Ramos (cell line): ENCODE measurements around the gene MAMSTR.

Source experiments
- in situ Hi-C: fragments of 300-500 bp; cut with MboI; formaldehyde crosslinking; loops from one replicate; pipeline ENCODE4 v1.14.3; 2022; ENCODE audit warnings: low sequenced_read_pairs; ENCODE audit not compliant: unreplicated experiment

MAMSTR gene

DNA sequence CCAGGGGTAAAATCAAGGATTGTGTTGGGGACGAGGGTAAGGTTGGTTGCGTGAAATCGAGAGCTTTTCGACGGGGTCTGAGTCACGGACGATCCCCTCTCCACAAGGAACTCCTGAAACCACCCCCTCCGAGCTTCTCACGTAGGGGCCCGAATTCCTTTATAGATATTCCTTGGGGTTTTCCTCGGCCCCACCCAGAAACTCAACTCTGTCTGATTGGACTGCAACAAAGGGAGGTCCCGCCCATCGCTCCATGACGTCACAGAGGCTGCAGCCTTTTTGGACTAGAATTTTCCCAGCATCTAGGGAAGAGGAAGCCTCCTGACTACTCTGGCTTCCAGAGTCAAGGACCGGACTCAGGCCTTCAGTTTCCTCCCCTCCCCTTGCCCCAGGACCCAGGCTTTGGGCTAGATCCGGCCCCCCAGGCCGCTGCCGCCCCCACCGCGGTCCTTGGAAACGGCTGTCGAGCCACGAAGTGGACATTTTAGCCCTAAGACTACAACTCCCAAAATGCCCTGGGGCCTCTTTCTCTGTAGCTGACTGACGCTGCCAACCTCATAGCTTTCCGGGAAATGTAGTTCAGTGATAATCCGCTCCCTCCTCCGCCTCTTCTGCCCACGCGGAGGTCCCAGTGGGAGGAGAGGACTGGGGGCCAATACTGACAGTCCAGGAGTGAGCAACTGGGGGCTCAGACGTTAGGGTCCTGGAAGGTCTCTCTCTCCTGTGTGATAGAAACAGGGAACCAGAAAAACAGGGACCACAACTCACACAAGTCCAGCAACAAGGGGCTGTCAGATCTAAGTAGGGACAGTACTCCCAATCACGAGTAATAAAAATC, 27.4 kb upstream of the MAMSTR start, which contains the start of gene IZUMO1:
IZUMO1 (minus strand) TSS at position 172 of the 838 bp plus-strand sequence. CDS start 1,050 bp downstream, outside the sequence.
- in situ Hi-C loops, result no loop called here

DNA sequence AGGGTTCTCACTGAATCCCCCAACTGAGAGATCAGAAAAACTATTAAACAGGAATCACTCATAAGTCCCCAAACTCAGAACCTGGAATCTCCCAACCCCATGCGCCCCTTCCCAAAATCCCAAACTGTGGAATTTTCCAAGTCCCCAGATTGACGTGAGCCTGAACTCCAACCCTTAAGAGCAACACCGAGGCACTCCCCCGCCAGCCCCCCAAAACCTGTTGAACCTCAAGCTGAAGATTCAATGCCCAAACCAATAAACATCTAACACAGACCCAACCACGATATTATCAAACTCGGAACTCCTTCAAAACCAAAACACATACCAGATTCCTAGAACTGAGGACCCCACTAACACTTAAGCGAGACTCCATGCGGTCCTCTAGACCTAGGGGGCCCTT, 26.6 kb upstream of the MAMSTR start:
- in situ Hi-C loops, result no loop called here

DNA sequence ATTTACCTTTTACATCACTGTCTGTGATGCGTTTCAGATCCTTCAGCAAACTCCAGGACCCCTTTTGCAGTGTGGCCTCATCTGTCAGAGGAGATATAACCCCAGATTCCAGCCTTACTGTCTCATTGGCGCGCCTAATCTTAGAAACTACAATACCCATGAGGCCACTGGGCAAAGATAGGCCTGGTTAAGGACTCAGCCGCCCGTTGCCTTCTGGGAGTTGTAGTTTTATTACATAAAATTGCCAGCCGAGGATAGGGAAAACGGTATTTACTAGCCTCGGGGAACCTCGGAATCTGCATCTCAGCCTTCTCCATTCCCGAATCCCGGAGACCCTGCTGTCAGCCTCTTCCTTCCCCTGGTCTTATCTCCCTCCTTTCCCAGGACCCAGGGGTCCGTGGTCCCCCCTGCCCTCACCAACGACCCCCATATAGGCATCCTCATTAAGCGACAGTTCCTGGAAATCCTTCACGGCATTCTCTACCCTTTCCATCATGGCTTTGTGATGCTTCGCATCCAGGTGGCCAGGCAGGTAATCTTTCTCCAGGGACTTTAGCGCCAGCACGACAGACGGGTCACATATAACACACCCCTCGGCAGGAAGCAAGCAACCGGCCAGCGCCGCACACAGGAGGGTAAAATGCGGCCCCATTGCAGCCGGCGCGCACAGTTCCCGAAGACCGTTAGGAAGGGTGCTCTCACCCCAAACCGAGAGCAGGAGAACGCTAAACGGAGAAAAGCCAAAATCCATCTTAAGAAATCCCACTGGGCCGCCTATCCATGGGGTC, 25.9 kb upstream of the MAMSTR start:
- in situ Hi-C loops, result no loop called here

DNA sequence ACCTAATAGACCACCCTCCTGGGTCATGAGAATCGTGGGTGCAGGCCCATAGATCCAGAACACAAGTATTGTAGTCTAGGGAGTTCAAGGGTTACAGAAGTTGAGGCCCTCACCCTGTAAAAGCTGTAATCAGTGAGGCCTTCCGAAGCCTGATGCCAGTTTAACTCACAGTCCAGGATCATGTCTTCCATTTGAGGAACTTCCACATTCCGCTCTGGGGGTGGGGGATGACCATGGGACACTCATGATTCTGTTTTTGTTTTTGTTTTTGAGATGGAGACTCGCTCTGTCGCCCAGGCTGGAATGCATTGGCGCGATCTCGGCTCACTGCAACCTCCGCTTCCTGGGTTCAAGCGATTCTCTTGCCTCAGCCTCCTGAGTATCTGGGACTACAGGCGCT, 22.6 kb upstream of the MAMSTR start:
- in situ Hi-C loops, result no loop called here

DNA sequence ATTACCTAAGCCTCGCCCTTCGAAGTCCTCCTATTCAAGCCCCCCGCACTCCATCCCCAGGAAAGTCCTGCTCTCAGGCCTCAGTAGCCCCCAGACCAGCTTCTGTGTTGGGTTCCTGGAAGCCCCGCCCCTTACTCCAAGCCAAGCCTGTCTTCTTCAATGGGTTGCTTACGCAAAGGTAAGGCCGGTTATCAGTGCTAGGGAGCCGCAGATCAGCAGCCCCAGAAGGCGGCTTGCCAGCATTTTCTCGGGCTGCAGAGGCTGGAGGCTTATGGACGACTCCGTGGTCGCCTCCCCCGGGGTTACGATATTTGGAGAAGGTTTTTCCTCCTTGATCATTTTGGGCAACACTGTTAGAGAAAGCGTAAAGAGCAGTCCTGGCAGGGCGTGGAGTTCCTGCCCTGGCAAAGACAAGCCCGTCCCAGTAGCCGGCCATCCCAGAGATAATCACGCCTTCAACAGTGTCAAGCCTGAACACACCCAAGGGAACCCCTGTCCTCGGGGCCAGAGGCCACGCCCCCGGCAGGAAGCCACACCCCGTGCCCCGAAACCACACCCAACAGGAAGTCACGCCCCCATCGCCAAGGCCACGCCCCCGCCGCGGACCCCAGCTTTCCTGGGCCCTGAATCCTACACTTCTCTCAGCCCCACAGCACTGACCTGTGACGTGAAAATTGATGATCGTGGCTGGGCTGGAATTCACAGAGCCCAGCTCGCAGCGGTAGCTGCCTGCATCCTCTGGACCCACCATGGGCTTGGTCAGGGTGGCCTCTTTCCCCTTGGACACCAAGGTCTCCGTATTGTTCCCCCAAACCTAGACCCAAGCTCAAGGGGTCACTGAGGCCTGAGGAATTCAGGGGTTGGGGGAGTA, 21.8 kb upstream of the MAMSTR start:
- in situ Hi-C loops, result no loop called here

DNA sequence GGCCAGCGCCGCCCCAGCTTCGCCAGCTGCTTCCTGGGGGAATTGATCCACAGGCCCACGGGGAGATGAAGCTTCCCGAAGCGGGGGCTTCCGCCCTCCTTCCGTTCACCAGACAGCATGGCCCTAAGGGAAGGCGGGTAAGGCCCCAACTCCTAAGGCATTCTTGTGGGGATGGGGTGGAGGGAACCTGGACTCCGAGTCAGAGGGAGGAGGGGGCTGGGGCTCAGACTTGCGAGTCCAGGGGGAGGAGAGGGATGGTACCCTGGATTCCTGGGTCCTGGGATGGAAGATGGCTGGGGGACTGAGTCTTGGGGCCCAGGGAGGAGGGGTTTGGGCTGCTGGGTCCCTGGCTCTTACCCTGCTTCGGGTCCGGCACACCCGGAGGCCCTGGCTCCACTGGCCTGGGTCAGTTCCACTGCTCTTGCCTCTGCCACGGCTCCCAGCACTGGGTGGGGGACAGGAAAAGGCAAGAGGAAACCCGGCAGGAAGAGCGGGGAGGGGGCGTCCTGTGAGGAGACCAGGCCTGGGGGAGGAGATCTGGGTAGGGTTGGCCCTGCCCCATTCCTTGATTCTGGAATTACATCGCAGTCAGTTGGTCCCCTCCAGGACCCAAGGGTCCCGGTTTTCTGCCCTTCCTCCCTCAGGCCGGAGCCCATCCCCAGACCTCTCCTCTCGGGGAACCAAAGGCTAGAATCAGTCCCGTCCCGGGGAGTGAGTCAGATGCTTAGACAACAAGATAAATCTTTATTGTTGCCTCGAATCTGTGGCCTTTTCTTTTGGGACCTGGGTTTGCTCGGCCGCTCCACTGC, 20.8 kb upstream of the MAMSTR start, which contains the start of gene RASIP1:
RASIP1 (minus strand) TSS at position 447 of the 809 bp plus-strand sequence; CDS start at position 119, 328 bp downstream.
- in situ Hi-C loops, result no loop called here

DNA sequence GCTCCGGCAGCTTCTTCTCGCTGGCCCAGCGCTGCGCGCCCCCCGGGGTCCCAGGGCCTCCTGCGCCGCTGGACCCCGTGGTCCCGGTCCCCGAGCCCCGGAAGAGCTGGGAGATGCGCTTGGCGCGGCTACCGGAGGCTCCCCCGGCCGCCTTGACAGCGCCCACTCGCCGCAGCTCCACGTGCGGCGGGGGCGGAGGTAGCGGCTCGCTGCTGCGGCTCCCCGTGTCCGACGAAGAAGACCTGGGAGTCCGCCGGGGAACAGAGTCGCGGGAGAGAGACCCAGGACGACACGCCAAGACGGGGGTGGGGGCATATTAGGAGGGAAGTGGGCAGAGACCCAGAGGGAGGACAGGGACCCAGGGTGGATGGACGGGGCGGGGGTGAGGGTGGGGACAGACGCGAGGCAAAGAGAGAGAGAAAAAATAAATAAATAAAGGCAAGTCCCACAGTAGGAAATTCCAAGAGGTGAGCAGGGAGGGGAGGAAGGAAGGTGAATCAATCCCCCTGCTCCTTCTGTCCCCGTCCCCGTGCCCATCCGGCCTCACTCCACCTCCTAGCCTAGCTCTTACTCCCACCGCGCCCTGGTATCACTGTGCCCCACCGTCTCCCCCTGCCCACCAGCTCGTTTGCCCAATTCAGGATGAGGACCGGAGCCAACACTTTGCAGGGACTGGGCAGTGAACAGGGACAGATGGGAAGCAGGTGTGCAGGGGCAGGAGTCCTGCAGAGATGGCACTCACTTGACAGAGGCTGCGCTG, 20.1 kb upstream of the MAMSTR start:
- in situ Hi-C loops, result no loop called here

DNA sequence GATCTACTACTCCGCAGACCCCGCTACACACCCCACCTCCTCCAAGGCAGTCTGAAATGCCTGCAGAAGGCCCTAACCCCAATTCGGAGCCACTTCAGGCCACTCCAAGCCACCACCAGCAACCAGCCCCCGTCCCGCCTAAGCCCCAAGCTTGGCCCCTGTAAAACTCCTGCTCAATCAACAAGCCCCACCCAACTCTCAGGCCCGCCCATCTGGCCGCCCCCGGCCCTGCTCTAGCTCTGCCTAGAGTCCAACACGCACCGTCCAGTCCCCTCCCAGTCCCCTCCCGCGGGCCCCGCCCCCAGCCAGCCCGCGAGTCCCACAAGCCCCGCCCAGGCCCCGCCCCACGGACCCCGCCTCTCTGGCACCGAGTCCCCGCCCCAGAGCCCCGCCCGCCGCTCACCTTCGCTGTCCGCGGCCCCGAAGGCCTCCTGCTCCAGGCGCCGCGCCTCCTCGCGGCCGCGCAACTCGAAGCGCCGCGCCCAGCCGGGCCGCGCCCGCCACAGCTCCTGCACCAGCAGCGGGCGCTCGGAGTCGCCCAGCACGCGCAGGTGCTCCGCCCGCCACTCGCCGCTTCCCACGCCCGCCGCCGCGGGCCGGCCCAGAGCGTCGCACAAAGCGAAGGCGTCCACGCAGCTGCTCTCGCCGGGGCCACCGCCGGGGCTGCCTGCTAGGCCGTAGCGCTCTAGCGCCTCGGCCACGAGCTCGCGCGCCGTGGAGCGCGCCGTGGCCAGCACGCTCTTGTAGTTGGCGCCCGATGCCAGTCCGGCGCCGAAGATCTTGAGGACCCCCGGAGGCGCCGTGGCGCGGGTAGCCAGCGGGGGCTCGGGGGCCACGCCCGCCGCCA, 19.3 kb upstream of the MAMSTR start:
- in situ Hi-C loops, result no loop called here

DNA sequence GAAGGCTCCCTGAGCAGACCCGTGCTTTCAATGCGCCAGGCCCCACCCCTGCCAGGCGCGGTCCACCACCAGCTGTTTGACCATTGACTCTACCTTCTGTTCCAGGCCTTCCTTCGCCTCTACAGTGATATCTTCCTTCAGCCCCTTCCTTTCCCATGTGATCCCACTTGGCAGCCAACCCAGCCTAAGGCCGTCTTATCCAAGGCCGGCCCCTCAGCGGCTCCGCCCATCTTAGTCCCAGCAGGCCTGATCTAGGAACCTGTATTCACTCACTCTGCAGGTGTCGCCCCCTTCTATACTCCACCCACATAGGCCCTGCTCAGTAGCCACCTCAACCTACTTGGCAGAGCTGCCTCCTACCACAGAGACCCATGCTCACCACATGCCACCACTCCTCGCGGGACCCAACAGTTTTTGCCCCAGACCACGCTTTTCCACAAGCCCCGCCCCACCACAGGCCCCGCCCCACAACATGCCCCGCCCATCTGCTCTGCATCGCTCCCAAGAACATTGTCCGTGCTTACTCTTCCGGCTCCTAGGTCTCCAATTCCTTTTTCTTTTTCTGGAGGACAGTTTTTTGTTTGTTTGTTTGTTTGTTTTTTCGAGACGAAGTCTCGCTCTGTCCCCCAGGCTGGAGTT, 18.0 kb upstream of the MAMSTR start:
- in situ Hi-C loops, result no loop called here

DNA sequence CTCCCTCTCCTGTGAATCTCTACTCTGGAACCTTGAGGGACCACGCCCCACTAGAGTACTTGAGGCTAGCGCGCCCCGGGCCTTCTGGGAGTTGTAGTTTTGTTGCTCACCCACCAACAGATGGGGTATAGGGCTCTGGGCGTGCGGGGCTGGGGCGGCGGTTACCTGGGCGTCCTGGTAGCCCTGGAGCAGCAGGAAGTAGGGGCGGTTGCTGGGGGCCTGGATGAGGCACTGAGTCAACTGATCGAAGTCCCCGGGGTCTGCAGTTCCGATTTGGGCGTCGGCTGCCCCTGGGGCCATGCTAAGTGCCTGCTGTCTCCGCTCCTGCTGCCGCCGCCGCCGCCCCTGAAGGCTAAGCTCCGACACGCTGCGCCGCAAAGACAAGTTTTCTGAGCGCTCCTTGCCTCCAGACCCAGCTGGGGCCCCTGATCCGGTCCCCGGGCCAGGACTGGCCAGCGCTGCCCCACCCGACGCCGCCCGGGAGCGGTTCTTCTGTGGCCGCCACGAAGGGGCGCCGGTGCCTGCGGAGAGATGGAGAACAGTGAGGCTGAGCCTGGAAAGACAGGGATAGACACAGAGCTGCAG, 15.6 kb upstream of the MAMSTR start:
- in situ Hi-C loops, result no loop called here

DNA sequence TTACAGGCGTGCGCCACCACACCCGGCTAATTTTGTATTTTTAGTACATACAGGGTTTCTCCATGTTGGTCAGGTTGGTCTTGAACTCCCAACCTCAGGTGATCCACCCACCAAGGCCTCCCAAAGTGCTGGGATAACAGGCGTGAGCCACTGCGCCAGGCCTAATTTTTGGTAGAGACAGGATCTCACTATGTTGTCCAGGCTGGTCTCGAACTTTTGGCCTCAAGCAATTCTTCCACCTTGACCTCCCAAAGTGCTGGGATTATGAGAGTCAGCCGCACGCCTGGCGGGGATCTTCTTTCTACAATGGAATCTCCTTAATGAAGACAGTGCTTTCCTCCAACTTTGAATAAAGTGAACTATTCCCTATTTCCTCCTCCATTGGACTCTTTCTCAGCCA, 15.1 kb upstream of the MAMSTR start:
- in situ Hi-C loops, result no loop called here

DNA sequence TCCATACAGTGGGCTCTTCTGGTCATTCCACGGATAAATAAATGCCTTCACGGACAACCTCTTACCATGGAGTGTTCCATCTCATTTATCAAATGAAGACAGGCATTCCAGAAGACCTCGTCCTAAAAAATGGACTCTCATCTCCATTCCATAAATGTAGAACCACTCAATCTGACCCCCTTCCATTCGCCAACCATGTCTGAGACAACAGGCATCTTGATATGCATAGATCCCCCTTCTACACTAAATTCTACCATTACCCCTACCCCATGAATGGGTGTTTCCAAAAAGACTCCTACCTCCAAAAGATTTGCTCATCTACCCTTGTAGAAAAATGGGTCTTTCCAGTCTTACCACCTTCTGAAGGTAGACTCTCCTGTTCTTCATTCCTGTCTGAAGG, 11.9 kb upstream of the MAMSTR start:
- in situ Hi-C loops, result no loop called here

DNA sequence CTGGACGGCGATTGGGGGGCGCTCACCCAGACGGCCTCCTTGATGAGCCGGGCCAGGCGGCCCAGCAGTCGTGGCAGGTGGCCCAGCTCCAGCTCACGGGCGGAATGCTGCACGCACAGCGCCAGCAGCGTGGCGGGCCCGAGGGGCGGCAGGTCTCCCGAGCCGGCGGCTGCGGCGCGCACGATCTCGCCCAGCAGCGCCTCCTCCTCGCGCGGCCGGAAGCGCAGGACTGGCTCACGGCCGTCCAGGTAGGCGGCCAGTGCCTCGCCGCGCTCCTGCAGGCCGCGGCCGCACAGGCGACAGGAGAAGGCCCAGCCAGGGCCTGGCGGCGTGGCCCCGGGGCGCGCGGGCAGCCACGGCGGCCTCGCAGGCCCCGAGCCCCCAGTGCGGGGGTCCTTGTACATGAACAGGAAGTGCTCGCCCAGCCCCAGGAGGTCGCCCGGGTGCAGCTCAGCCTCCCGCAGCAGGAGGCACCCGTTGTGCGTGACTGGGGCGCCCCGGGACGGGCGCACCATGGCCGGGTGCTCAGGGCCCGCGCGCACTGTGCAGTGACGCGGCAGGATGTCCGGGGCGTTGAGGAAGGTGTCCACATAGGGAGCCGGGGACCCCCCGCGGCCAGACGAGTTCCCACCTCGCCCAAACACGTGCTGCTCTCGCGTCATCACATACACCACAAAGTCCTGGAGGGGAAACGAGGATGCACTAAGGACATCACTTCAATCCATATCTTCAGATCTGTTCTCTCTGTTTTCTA, 9.6 kb upstream of the MAMSTR start:
- in situ Hi-C loops, result no loop called here

DNA sequence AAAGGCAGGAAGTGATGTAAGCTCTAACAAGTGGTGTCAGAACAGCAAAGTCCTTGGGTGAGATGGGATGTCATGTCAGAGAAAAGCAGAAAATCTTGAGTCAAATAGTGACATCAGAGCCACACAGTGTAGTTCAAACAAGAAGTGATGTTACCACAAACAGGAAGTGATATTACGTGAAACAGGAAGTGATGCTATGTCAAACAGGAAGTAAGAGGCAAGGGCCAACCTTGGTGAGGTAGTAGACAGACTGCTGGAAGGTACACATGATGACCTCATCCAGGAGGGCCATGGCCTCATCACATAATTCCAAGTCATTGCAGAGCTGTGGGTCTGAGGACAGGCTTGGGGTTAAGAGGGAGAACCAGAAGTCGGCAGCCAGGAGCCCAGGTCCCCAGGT, 7.0 kb upstream of the MAMSTR start:
- in situ Hi-C loops, result no loop called here

DNA sequence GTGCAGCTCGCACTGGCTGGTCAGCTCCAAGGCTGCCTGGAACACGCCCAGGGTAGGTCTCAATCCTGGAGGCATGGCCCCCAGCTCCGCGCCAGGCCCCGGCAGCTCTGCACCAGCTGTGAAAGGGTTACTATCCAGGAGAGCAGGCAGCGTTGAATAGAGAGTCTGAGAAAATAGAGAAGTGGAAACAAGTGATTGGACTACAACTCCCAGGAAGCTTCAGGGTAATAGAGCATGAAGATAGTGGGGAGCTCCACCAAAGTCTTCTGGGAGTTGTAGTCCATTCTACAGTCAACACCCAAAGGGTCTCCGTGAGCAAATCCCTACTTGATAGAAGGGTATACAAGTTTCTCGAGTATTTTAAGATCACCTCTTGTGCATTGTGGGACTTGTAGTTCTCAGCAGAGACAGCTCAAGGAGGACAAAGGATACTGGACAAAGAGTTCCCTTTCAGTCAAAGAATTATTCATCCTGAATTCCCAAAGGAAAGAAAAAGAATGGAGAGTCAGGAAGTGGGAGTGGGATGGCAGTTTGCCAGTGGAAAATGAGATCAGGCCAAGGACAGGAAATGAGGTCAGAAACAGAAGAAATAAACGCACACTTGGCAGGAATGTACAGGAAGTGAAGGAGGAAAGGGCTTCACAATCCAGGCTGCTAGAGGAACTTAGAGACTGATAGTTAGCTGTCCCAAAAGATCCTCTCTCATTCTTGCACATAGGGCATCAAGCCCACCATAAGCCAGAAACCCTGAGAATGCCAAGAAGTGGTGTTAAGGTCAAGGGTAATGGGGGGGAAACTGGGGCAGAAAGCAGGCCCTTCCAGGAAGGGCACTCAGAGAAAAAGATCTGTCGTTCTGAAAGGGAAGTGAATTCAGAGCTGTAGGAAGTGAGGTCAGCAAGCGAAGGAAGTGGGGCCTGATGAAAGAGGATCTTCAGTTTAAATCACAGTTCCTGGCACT, 5.5 kb upstream of the MAMSTR start:
- in situ Hi-C loops, result no loop called here
